ENCODE results near the gene PHF11. TPM values are rescaled to one million over a fixed set of nuclear protein-coding genes. Genes with fewer than 3 reads are reported as not detected.

The PHF11 gene
- total RNA-seq, 3 donors from 2014 or later = 33.8 to 56.5 (median 52.1) TPM

DNA sequence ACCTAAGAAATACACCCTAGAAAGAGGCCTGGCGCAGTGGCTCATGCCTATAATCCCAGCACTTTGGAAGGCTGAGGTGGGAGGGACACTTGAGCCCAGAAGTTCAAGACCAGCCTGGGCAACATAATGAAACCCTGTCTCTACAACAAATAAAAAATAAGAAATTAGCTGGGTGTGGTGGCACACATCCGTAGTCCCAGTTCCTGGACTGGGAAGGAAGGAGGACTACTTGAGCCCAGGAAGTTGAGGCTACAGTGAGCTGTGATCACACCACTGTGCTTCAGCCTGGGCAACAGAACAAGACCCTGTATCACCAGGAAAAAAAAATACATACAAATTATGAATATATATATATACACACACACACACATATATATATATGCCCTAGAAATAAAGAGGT lies 42.7 kb downstream of the PHF11 start:
- no peaks in the 10 kb centered on the region for H3K36me3 ChIP-seq
- no peak overlapping the region for H3K27ac ChIP-seq

GRCh38 chr13:49539313-49539712 lies 43.6 kb downstream of the PHF11 start:
- H3K4me1 ChIP-seq = no peaks in the 10 kb centered on the region
- no peaks in the 10 kb centered on the region for H3K27me3 ChIP-seq
- TF ChIP-seq POLR2A (IDR thresholded peaks at IDR 0.05) (no peak), POLR2AphosphoS5 (IDR thresholded peaks at IDR 0.05) (no peak), CTCF (IDR thresholded peaks at IDR 0.05) (no peak)
- no peaks in the 10 kb centered on the region for H3K9me3 ChIP-seq
- no peak overlapping the region for H3K27ac ChIP-seq
- intact Hi-C loops (cut with DNase I; ENCODE audit: low total_unique reads) = loop anchor here (5.0 kb wide), 1 partner anchor 232 kb away; no protein-coding TSS in a partner anchor
- no peak for DNase-seq (ENCODE audit: low spot score in 2 of 2)
- no peak overlapping the region for H3K4me3 ChIP-seq
- no peaks in the 10 kb centered on the region for H3K36me3 ChIP-seq

More for the DNA sequence above, 42.7 kb downstream of the PHF11 start:
- DNase-seq (ENCODE audit: low spot score in 2 of 2) = no peak
- Histone ChIP-seq H3K27me3 (no peaks in the 10 kb centered on the region), H3K9me3 (no peaks in the 10 kb centered on the region), H3K4me3 (no peak overlapping the region), H3K4me1 (no peaks in the 10 kb centered on the region)
- intact Hi-C loops (cut with DNase I; ENCODE audit: low total_unique reads) = loop anchor here (5.0 kb wide), 1 partner anchor 231 kb away; no protein-coding TSS in a partner anchor
- TF ChIP-seq POLR2A (IDR thresholded peaks at IDR 0.05) (no peak), POLR2AphosphoS5 (IDR thresholded peaks at IDR 0.05) (no peak), CTCF (IDR thresholded peaks at IDR 0.05) (no peak)

GRCh38 chr13:49539746-49540145 lies 44.0 kb downstream of the PHF11 start:
- Histone ChIP-seq H3K27ac (no peak overlapping the region), H3K36me3 (no peaks in the 10 kb centered on the region), H3K4me1 (no peaks in the 10 kb centered on the region), H3K4me3 (no peak overlapping the region), H3K27me3 (no peaks in the 10 kb centered on the region), H3K9me3 (no peaks in the 10 kb centered on the region)
- intact Hi-C loops (cut with DNase I; ENCODE audit: low total_unique reads) = loop anchor here (5.0 kb wide), 1 partner anchor 232 kb away; no protein-coding TSS in a partner anchor
- TF ChIP-seq POLR2AphosphoS5 (IDR thresholded peaks at IDR 0.05) (no peak), CTCF (IDR thresholded peaks at IDR 0.05) (no peak), POLR2A (IDR thresholded peaks at IDR 0.05) (no peak)
- no peak for DNase-seq (ENCODE audit: low spot score in 2 of 2)

- intact Hi-C loops (cut with DNase I; ENCODE audit: low total_unique reads) = no loop called here
- TF ChIP-seq CTCF (IDR thresholded peaks at IDR 0.05) = no peak
- no peak for TF ChIP-seq POLR2AphosphoS5 (IDR thresholded peaks at IDR 0.05)
- no peak for TF ChIP-seq POLR2A (IDR thresholded peaks at IDR 0.05)
- DNase-seq (ENCODE audit: low spot score in 2 of 2) = no peak
- H3K9me3 ChIP-seq = no peaks in the 10 kb centered on the region
- H3K4me3 ChIP-seq = peak overlapping the region in 2 of 3 donors; percentile 2 to 4
- no peak overlapping the region for H3K27ac ChIP-seq
- no peaks in the 10 kb centered on the region for H3K36me3 ChIP-seq
- H3K27me3 ChIP-seq = no peaks in the 10 kb centered on the region
- H3K4me1 ChIP-seq = no peaks in the 10 kb centered on the region
Measured at GRCh38 chr13:49540552-49540951, 44.8 kb downstream of the PHF11 start.

DNA sequence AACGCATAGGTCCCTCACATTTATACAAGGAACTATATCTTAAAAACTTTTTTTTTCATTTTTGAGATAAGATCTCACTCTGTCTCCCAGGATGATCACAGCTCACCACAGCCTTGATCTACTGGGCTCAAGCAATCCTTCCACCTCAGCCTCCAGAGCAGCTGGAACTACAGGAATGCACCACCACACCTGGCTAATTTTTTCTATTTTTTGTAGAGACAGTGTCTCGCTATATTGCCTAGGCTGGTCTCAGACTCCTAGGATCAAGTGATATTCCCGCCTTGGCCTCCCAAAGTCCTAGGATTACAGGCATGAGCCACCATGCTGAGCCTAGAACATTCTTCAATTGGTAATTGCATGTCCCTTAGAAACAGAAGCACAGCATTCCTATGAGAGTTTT lies 47.9 kb downstream of the PHF11 start:
- Histone ChIP-seq H3K4me1 (no peaks in the 10 kb centered on the region), H3K27ac (no peak overlapping the region), H3K36me3 (no peaks in the 10 kb centered on the region), H3K27me3 (no peaks in the 10 kb centered on the region), H3K4me3 (no peak overlapping the region), H3K9me3 (no peaks in the 10 kb centered on the region)
- no peak for DNase-seq (ENCODE audit: low spot score in 2 of 2)
- intact Hi-C loops (cut with DNase I; ENCODE audit: low total_unique reads) = no loop called here
- TF ChIP-seq POLR2A (IDR thresholded peaks at IDR 0.05) = no peak
- TF ChIP-seq POLR2AphosphoS5 (IDR thresholded peaks at IDR 0.05) = no peak
- TF ChIP-seq CTCF (IDR thresholded peaks at IDR 0.05) = no peak
